Subcutaneous abdominal adipose tissue (tissue), 5 donors: ENCODE measurements around the gene UNCX.

Source experiments
- H3K27ac ChIP-seq: one replicate; pipeline ENCODE4 v1.7.0; 2013; ENCODE audit warnings: low read depth, mild to moderate bottlenecking, inconsistent platforms, low read length, moderate library complexity
- H3K27me3 ChIP-seq, 5 donors: one replicate each; pipeline ENCODE4 v1.7.0; 2013; ENCODE audit warnings: low read length in 5 of 5, inconsistent platforms in 1 of 5; ENCODE audit not compliant: control insufficient read depth in 5 of 5, insufficient read depth in 4 of 5
- H3K36me3 ChIP-seq, 5 donors: one replicate each; pipeline ENCODE4 v1.7.0; 2013; ENCODE audit warnings: low read length in 5 of 5; ENCODE audit not compliant: control insufficient read depth in 5 of 5, insufficient read depth in 5 of 5
- H3K4me1 ChIP-seq, 5 donors: one replicate each; pipeline ENCODE4 v1.7.0; 2013; ENCODE audit warnings: low read length in 5 of 5, mild to moderate bottlenecking in 3 of 5, moderate library complexity in 1 of 5; ENCODE audit not compliant: control insufficient read depth in 5 of 5, insufficient read depth in 5 of 5
- H3K4me3 ChIP-seq, 5 donors: one replicate each; pipeline ENCODE4 v1.7.0; 2013; ENCODE audit warnings: low read length in 5 of 5, low read depth in 1 of 5
- H3K9ac ChIP-seq, 5 donors: one replicate each; pipeline ENCODE4 v1.7.0; 2013; ENCODE audit warnings: low read length in 5 of 5, mild to moderate bottlenecking in 4 of 5, moderate library complexity in 3 of 5
- H3K9me3 ChIP-seq, 5 donors: one replicate each; pipeline ENCODE4 v1.7.0; 2013; ENCODE audit warnings: low read length in 5 of 5; ENCODE audit not compliant: control insufficient read depth in 5 of 5
- donor health status: healthy.
- donor health status: healthy.
- donor health status: healthy.
- donor health status: healthy.
- donor health status: healthy.

The UNCX gene

GRCh38 chr7:1231214-1232102 lies 1.2 kb upstream of the UNCX start:
- H3K9ac ChIP-seq: no peak overlapping the region
- H3K4me3 ChIP-seq: no peak overlapping the region
- no peaks in the 10 kb centered on the region for H3K36me3 ChIP-seq
- H3K27ac ChIP-seq: no peak overlapping the region
- peaks cover 50 to 77% (median 65%) of the 10 kb centered on the region in 5 donors for H3K27me3 ChIP-seq
- no peaks in the 10 kb centered on the region for H3K9me3 ChIP-seq
- peaks cover 0 to 15% (median 8%) of the 10 kb centered on the region in 5 donors for H3K4me1 ChIP-seq

GRCh38 chr7:1232103-1232466 lies 587 bp upstream of the UNCX start:
- Histone ChIP-seq H3K36me3 (no peaks in the 10 kb centered on the region), H3K9ac (no peak overlapping the region), H3K9me3 (no peaks in the 10 kb centered on the region), H3K27me3 (peaks cover 44 to 74% (median 58%) of the 10 kb centered on the region in 5 donors), H3K27ac (no peak overlapping the region), H3K4me1 (peaks cover 0 to 15% (median 10%) of the 10 kb centered on the region in 5 donors), H3K4me3 (no peak overlapping the region)

GRCh38 chr7:1233333-1234048 lies 819 bp downstream of the UNCX start:
- Histone ChIP-seq H3K9ac (no peak overlapping the region), H3K9me3 (no peaks in the 10 kb centered on the region), H3K27me3 (peaks cover 40 to 69% (median 49%) of the 10 kb centered on the region in 5 donors), H3K4me1 (peaks cover 0 to 15% (median 8%) of the 10 kb centered on the region in 5 donors), H3K36me3 (no peaks in the 10 kb centered on the region), H3K4me3 (no peak overlapping the region), H3K27ac (no peak overlapping the region)

DNA sequence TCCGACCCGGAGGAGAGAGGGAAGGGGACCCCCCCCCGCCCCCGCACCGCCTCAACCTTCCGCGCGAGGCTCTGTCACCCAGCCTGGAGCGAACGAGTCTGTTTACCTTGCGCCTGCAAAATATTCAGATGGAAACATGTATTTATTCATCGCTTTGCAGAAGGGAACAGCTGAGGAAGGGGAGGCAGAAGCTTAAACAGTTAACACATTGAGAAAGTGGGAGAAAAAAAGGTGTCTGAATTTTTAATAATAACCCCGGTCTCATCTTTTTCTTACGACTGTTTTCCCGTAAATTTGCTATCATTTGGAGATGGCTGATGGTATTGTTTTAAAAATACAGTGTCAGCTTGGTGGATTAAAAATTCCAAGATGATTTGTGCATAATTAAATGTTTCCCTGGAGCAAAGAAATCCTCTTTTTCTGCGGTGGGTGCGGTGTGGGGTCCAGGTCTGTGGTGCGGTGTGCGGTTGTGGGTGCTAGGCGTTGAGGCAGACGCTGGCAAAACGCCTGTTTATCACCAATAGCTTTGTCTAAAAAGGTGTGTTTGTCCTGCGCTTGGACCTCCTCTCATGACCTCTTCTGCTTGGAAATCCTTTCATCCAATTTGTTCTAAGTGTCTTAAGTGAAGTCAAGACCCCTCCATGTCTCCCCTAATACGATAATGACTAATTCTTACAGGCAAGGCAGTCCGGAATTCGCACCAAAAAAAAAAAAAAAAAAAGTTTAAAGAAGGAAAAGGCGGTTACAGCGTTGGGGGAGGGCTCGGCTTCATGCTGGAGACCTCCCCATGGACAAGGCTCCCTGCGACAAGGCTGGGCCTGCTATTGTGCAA lies 1.6 kb downstream of the UNCX start:
- no peak overlapping the region for H3K9ac ChIP-seq
- H3K4me3 ChIP-seq: no peak overlapping the region
- H3K27me3 ChIP-seq: peaks cover 44 to 69% (median 52%) of the 10 kb centered on the region in 5 donors
- H3K27ac ChIP-seq: no peak overlapping the region
- no peaks in the 10 kb centered on the region for H3K9me3 ChIP-seq
- no peaks in the 10 kb centered on the region for H3K36me3 ChIP-seq
- peaks cover 0 to 15% (median 8%) of the 10 kb centered on the region in 5 donors for H3K4me1 ChIP-seq

DNA sequence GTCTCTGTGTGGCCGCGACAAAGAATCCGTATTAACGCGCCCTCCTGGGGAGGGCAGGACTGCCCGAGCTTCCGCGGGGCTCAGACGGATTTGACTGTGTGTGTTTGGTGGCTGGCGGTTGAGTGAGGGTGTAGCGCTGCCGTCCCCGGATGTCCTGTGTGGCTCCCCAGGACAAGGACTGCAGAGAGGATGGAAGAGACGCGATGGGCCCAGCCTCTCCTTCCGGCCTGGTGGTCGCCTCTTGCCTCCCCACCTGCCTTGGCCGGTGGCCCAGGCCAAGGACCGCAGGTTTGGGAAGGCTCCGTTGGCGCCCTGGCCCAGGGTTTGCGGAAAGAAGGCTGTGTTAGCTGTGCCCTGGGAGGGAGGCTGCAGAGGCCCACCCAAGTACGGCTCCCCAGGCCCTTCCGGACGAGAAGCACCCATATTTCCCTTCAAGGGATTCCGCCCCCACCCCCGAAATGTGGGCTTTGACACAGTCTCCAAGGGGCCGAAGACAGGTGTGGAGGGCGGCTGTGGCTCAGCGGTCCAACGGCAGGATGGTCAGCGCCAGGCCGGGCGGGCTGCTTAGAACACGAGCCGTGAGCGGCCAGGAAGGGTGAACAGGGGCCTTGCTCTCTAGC lies 2.3 kb downstream of the UNCX start:
- Histone ChIP-seq H3K4me3 (no peak overlapping the region), H3K36me3 (no peaks in the 10 kb centered on the region), H3K9ac (no peak overlapping the region), H3K27ac (no peak overlapping the region), H3K9me3 (no peaks in the 10 kb centered on the region), H3K27me3 (peaks cover 44 to 73% (median 59%) of the 10 kb centered on the region in 5 donors), H3K4me1 (peaks cover 0 to 15% (median 8%) of the 10 kb centered on the region in 5 donors)

DNA sequence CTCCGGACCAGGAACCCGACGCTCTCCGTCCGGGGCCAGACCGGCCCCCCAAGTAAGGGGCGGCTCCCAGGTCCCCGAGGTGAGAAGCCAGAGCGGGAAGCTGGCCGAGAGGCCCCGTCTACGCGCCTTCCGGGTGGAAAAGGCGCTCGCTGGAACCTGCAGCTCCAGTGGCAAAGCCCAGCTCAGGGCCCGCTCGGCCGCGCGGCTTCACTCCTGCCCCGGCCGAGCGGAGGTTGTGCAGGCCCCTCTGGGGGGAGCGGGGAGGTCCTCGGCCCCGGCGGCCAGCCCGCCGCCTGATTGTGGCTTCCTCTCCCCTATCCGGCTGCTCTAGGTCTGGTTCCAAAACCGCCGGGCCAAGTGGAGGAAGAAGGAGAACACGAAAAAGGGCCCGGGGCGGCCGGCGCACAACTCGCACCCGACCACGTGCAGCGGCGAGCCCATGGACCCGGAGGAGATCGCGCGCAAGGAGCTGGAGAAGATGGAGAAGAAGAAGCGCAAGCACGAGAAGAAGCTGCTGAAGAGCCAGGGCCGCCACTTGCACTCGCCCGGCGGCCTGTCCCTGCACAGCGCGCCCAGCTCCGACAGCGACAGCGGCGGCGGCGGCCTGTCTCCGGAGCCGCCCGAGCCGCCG lies 2.9 kb downstream of the UNCX start:
- no peak overlapping the region for H3K27ac ChIP-seq
- no peaks in the 10 kb centered on the region for H3K36me3 ChIP-seq
- no peaks in the 10 kb centered on the region for H3K9me3 ChIP-seq
- no peak overlapping the region for H3K4me3 ChIP-seq
- H3K4me1 ChIP-seq: peaks cover 0 to 11% (median 8%) of the 10 kb centered on the region in 5 donors
- H3K27me3 ChIP-seq: peaks cover 46 to 74% (median 60%) of the 10 kb centered on the region in 5 donors
- H3K9ac ChIP-seq: no peak overlapping the region

- Histone ChIP-seq H3K9me3 (no peaks in the 10 kb centered on the region), H3K27ac (no peak overlapping the region), H3K27me3 (peaks cover 43 to 72% (median 58%) of the 10 kb centered on the region in 5 donors), H3K4me3 (no peak overlapping the region), H3K9ac (no peak overlapping the region), H3K4me1 (peaks cover 0 to 8% (median 8%) of the 10 kb centered on the region in 5 donors), H3K36me3 (no peaks in the 10 kb centered on the region)
Observed at GRCh38 chr7:1236132-1236661, 3.5 kb downstream of the UNCX start.

- Histone ChIP-seq H3K27ac (no peak overlapping the region), H3K27me3 (peaks cover 41 to 72% (median 56%) of the 10 kb centered on the region in 5 donors), H3K9ac (no peak overlapping the region), H3K4me3 (no peak overlapping the region), H3K36me3 (no peaks in the 10 kb centered on the region), H3K9me3 (no peaks in the 10 kb centered on the region), H3K4me1 (peaks cover 0 to 8% (median 5%) of the 10 kb centered on the region in 5 donors)
Observed at GRCh38 chr7:1236831-1237701, 4.4 kb downstream of the UNCX start.
